Right renal cortex interstitium (tissue), 3 donors: ENCODE measurements around the gene MASP1. TPM values are rescaled to one million over a fixed set of nuclear protein-coding genes. Genes with fewer than 3 reads are reported as not detected.
A peak's percentile ranks its signal among the peaks of the same experiment; 100 is the strongest.

ENCODE experiments used
- DNase-seq, 3 donors: peaks; one replicate each; pipeline ENCODE4 v3.0.0-alpha.2; 2013; ENCODE audit warnings: low read depth in 3 of 3, low spot score in 2 of 3
- polyA plus RNA-seq, 3 donors: library from polyadenylated mRNA; unstranded; fragments of 120-200 nt; gene quantifications; one replicate each; pipeline ENCODE4 v1.2.1, GENCODE V29; 2013; ENCODE audit not compliant: insufficient read length in 3 of 3

MASP1 gene
- 1 to 10 TPM; 6.6 to 9.3 (median 8.1) TPM for polyA plus RNA-seq

GRCh38 chr3:187291512-187292132 is at the start of gene MASP1:
TSS of gene MASP1 (minus strand) at chr3:187291737. CDS start at chr3:187291632, 105 bp downstream.
- no peak for DNase-seq

GRCh38 chr3:187340578-187340977 is 49.0 kb upstream of the MASP1 start:
- no peak for DNase-seq

- no peak for DNase-seq
Measured at GRCh38 chr3:187336322-187336721, 44.8 kb upstream of the MASP1 start.

DNA sequence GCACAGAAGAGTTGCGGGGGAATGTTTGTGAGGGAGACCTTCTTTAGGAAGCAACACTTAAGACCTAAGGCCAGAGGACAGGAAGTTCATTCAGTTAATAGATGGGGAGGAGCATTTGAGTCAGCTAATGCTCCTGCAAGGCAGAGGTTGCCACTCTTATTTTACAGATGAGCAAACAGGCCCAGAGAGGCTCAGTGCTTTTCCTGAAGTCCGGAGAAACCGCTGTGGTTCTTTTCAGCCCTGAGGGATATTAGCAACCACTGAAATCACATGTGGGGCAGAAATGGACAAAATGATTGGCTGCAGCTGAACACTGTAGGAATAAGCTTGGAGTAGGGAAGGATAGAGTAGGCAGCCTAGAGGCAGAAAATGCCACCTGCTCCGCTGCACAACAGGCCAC is 43.4 kb upstream of the MASP1 start:
- DNase-seq: no peak

DNA sequence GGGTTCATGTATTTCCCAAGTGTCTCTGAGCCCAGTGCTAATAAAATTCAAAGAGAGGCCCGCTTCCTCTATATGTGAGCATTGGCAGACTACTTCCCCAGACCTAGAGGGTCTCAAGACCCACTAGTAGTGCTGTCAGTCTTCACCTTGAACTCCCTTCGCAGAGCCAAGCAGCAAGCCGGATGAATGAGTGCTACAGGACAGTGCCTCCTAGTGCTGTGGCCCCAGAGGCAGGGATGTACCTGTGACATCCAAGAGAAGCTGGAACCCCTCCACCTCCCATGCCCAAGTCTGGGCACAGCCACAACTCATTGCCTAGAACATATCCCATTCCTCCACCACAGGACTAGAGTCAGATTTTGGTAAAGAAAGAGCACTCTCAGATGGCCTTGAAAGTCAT is 37.2 kb upstream of the MASP1 start:
- no peak for DNase-seq

- DNase-seq: no peak
Measured at GRCh38 chr3:187327845-187328244, 36.3 kb upstream of the MASP1 start.

DNA sequence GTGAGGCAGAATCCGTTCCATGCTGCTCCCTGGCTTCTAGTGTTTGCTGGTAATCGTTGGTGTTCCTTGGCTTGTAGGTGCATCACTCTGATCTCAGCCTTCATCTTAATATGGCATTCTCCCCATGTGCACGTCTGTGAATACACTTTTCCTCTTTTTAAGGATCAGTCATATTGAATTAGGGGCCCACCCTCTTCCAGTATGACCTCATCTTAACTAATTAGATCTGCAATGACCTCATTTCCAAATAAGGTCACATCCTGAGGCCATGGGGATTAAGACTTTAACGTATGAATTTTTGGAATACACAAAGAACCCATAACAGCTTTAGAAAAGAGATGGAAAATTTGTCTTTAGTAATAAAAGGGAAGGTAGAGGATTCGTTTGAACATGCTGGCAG is 34.1 kb upstream of the MASP1 start:
- DNase-seq: no peak

DNA sequence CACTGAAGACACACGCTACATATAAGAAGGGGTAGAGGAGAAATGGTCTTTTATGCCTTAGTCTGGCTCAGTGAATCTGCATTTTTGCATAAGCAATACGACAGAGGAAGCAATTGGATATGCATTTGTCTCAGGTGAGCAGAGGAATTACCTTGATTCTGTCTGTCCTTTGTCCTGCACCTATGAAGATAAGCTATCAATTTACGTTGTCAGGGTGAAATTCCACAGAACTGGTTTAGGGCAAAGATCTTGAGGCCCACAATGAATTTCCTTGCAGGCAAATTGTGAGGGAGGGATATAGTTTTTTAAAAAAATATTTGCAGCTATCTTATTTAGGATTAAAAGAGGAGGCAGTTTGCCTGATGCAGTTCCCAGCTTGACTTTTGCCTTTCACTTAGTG is 31.6 kb upstream of the MASP1 start:
- DNase-seq: no peak

DNA sequence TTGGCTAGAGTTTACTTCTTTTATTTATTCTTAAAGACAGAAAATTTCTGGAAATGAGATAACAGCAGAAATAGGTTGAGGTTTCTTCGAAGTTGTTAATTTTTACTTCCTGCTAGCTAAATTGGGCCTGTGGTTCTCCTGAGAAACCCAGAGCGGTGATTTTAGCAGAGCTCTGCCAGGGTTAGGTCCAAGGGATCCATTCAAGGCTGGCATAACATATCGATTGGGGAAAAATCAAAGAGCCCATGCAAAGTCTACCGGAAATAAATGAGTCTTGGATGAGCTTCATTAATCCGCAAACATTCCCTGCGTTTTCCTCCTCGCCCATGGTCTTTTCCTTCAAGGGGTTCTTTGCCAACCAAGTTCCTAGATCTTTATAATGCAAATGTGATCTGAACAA is 30.8 kb upstream of the MASP1 start:
- DNase-seq: no peak

DNA sequence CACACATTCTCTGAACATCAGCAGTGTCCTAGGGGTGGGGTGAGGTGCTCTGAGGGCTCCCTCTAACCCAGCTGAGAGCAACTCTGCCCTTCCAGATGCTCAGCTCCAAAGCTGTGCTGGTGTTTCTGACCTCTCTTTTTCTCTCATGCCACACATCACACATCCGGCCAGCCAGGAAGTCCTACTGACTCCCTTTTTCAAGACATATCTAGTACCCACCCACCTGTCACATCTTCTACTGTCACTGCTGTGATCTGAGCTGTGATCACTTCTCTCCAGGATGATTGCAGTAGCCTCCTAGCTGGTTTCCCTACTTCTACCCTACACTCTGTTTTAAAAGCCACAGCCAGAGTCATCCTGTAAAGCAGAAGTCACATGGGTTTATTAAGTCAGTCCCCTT is 30.2 kb upstream of the MASP1 start:
- no peak for DNase-seq

DNA sequence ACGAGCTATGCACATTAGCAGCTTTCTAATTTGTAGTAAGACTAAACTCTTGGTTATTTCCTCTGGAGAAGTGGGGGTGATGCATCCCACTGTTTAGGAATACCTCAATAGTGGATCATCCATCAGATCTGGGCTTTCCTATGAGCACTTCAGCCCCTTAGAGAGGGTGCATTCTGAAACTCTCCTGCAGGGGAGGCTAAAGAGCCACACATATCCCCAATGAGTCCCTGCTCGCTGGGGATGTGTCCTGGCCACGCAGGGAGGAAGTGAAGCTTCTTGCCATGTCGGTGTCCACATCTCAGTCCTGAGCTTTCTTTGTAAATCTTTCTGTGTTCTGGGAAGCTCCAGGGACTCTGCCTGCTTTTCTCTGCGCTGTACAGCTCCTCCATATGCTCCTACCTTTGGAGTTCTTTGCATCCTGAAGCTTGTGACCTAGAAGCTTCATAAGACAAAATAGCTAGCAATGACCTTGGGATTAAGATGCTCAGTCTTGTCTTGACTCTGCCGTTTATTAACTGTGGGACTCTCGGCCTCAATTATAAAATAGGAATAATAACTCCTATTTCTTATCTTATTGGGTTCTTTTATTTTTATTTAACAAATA is 28.3 kb upstream of the MASP1 start:
- peak in 2 of 3 donors; percentile 59 to 60 for DNase-seq

DNA sequence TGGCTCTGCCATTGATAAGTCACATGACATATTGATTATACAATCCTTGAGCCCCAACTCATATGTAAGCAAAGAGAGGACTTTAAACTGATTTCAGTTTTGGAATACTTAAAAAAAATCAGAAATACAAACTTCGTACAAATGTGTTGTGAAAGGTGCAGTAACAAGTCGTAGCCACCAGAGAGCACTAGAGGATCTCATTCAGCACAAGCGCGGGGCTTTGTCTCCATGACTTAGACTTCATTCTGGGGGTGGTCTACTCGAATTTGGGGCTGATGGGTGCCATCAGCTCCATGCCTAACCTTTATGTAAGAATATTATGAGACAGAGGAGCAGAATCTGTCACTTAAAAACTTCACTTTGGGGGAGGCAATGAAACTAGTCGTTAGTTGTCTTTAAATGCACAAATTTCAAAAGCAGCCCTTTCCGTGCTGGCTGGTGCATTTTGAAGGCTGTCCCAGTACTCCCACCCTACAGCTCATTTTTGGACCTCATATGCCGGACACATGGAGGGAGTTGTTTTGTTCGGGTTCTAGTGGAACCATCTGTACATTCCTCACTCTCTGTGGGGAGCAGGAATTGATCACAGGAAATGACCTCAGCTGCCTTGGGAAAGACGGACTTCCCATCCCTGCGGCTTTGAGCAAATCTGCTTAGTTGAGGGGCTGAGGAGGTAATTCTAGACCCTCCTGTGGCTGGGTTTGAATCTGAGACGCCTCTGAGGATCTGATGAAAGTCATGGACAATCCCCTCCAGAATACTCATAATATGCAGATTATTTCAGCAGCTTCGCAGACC is 27.5 kb upstream of the MASP1 start:
- peak in 2 of 3 donors; percentile 41 to 50 for DNase-seq

- DNase-seq: no peak
Measured at GRCh38 chr3:187315872-187316271, 24.3 kb upstream of the MASP1 start.

- DNase-seq: no peak
Measured at GRCh38 chr3:187314176-187314575, 22.6 kb upstream of the MASP1 start.

GRCh38 chr3:187310954-187311470 is 19.5 kb upstream of the MASP1 start:
- no peak for DNase-seq

DNA sequence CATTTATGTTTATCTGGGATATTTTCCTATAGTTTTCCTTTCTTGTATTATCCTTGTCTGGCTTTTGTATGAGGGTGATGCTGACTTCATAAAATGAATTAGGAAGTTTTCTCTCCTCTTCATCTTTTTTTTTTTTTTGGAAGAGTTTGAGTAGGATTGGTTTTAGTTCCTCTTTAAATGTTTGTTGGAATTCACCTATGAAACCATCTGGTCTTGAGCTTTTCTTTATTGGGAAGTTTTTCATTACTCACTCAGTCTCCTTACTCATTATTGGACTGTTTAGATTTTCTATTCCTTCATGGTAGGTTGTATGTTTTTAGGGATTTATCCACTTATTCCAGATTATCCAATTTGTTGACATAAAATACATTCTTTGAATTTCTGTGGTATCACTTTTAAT is 18.7 kb upstream of the MASP1 start:
- DNase-seq: no peak

DNA sequence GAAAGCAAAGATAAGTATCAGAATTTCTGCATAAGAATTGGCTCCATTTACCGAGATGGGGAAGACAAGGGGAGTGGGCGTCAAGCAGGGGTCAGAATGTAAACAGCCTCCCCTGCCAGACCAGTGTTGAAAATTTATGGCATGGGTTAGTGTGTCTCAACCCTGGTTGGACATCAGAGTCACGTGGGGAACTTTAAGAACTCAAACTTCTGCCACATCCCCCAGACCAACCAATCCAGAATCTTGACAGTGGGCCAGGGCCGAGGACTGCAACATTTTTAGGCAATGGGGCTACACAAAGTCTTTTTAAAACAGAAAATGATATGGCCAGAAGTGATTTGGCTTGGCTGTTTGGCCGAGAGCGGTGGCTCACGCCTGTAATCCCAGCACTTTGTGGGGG is 14.3 kb upstream of the MASP1 start:
- DNase-seq: no peak

- DNase-seq: no peak
Measured at GRCh38 chr3:187299611-187300010, 8.1 kb upstream of the MASP1 start.

DNA sequence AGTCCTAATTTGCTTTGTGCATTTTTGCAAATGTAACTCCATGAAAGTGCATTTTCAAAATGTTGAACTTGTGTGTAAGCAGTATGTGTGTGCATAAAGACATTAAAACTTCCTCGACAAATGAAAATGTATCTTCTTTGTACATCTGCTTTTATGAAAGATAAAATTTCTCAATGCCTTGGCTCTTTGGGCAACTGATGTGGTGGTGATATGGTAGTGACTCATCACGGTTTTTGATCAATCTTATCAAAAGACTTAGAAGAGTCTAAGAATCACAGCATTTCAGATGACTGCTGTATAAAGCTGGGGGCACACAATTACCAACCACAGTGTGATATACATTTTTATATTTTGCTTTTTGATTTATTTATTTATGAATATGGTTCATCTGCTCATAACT is 5.4 kb upstream of the MASP1 start:
- no peak for DNase-seq

DNA sequence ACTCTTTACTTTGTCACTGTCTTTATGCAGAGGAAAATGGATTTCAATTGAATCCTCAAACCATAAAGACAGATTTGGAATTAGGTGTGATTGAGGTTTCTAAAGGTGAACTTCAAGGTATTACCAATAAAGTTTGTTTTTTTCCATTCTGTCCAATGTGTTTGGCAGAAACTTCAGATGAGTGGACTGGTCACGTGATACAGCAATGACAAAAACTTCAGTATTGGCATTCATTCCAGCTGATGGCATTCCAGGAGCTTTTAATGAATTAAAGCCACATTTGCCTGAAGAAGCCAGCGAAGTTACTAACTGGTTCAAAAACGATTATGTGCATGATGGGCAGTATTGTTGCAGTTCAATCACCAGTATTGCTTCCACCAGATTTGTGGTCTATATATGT is 4.5 kb upstream of the MASP1 start:
- DNase-seq: no peak

DNA sequence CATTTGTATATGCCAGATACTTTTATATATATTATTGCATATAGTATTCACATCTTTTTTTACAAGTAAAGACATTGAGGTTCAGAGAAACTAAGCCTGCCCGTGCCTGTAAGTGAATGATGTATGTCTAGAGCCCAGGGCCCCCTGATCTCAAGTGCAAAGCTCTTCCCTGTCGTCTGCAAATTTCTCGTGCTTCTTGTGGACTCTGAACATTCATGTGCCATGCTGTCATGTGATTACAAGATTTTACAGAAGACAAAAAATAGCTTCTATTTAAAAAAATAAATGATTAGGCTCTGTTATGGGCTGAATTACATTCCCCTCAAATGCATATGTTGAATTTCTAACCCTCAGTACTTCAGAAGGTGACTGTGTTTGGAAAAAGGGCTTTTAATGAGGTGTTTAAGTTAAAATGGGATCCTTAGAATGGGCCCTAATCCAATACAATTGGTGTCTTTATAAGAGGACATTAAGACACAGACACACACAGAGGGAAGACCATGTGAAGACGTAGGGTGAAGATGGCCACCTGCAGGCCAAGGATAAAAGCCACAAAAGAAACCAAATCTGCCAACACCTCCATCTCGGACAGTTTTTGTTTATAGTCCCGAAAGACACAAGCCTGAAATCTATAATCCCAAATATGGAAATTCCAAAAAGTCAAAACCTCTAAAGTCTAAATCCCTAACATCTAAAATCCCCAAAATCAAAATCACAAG is 3.9 kb upstream of the MASP1 start:
- no peak for DNase-seq
